ENCODE data around the gene NOTCH2. TPM values are rescaled to one million over a fixed set of nuclear protein-coding genes. Genes with fewer than 3 reads are reported as not detected.

The NOTCH2 gene
- total and polyA plus RNA-seq, 9 of the 15 experiments (the other 6 are each of a cell fraction or from before 2014, with no cell fraction given), result 0.04 to 1.2 (median 0.28) TPM; not detected in 1

DNA sequence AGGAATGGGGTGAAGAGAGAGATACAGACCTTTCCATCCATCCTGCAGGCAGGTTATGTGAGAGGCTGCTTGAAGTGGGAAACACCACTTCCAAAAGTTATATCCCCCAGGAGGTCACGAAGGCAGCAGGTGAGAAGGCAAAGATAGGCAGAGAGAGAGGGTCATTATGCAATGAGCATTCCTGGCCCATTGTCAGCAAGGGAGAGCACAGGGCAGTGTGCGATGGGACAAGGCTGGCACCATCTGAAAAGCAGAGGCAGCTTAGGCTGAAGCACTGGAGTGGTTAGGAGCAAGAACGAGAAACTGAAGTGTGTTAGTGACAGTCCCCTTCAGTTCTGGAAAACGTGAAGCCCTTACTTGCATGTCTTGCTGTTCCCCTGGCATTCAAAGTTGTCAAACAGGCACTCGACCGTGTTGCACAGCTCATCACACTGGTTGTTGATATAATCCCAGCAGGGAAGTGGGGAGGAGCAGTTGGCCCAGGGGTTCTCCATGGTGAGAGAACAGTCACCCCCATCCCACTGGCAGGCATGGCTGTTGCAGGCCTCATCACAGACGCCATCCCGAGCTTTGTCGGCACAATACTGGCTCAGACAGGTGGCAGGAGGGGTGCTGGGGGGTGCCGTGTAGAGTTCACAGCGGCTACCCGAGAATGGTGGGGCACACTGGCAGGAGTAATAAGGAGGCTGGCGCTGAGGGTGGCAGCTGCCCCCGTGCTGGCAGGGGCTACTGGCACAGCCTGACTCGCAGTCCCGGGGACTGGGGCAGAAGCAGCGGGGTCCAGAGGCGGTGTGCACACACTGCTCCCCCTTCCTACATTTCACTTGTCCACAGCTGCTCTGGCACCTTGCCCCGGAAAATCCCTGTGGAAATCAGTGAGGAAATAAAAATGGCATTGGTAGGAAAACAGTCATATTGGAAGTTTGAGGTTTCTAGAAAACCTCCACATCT lies 144.2 kb downstream of the NOTCH2 start:
- POLR2A ChIA-PET, result no interaction called here
- H3K36me3 ChIP-seq (ENCODE audit: control insufficient read depth, insufficient read depth, low read length), result no peaks in the 10 kb centered on the region
- H3K9ac ChIP-seq (ENCODE audit: insufficient read depth in 1 of 2, low read depth in 2 of 2, low read length in 2 of 2), result no peak overlapping the region
- H3K4me2 ChIP-seq (ENCODE audit: insufficient read depth, low read length), result no peak overlapping the region
- in situ Hi-C loops (cut with MboI) (no loop called here), intact Hi-C loops (cut with micrococcal nuclease) (loop anchor here (10.0 kb wide), 1 partner anchor 50 kb away; no protein-coding TSS in a partner anchor)
- no peak overlapping the region for H2AFZ ChIP-seq (ENCODE audit: low read depth, low read length)
- no peak overlapping the region for H3K27ac ChIP-seq (ENCODE audit: extremely low read depth, low read depth, low read length)
- peaks cover 0 to 5% of the 10 kb centered on the region in 2 experiments; a peak in 2 of 5 replicates for H3K4me1 ChIP-seq (replicated peaks in 1 of 2; ENCODE audit: control insufficient read depth in 2 of 2, insufficient read depth in 2 of 2, low read length in 2 of 2)
- DNase-seq (ENCODE audit: extremely low read depth in 1 of 4, low spot score in 3 of 4) (no peak), FAIRE-seq (no peak), ATAC-seq (no peak)
- WGBS (ENCODE audit: insufficient coverage, low coverage, missing lambda C conversion rate), result under 1% methylated on average over 19 of the region's 19 CpGs
- no peaks in the 10 kb centered on the region for H4K20me1 ChIP-seq (replicated peaks; ENCODE audit: control insufficient read depth, insufficient read depth, low read length)
- TF ChIP-seq ZBTB17 (CRISPR knock-in tag; IDR thresholded peaks at IDR 0.05) (no peak), RAD51 (IDR thresholded peaks at IDR 0.05; ENCODE audit: borderline replicate concordance, low read depth) (no peak), RCOR1 (IDR thresholded peaks at IDR 0.05; ENCODE audit: borderline replicate concordance in 1 of 2, low read depth in 2 of 2, low read length in 2 of 2) (no peak), MTA1 (IDR thresholded peaks at IDR 0.05; ENCODE audit: borderline replicate concordance) (no peak), ZNF124 (CRISPR knock-in tag; IDR thresholded peaks at IDR 0.05) (no peak), CC2D1A (IDR thresholded peaks at IDR 0.05) (no peak), U2AF1 (optimal IDR thresholded peaks at IDR 0.05; ENCODE audit: low read depth, low read length) (no peak), TCF7 (IDR thresholded peaks at IDR 0.05; ENCODE audit: borderline replicate concordance) (no peak), FOXP1 (CRISPR knock-in tag; IDR thresholded peaks at IDR 0.05) (no peak), ZKSCAN8 (CRISPR knock-in tag; IDR thresholded peaks at IDR 0.05) (no peak), ARID2 (IDR thresholded peaks at IDR 0.05) (no peak), STAT5A (IDR thresholded peaks at IDR 0.05; ENCODE audit: borderline replicate concordance, low read length) (no peak), ZNF224 (CRISPR knock-in tag; IDR thresholded peaks at IDR 0.05) (no peak)
- CTCF ChIA-PET (ENCODE audit: low intra/inter-chr PET ratio), result no interaction called here
- no TSS peak for BruUV-seq (replicated peaks)
- peaks cover 12 to 38% of the 10 kb centered on the region in 2 experiments for H3K27me3 ChIP-seq (ENCODE audit: control insufficient read depth in 2 of 2, insufficient read depth in 2 of 2, low read length in 2 of 2)
- H3K9me3 ChIP-seq (replicated peaks; ENCODE audit: control insufficient read depth, insufficient read depth, low read depth, low read length), result no peaks in the 10 kb centered on the region
- H3K9me1 ChIP-seq (ENCODE audit: control insufficient read depth, insufficient read depth, low read length), result no peaks in the 10 kb centered on the region
- no peak overlapping the region for H3K4me3 ChIP-seq
- H3K79me2 ChIP-seq (ENCODE audit: control insufficient read depth, insufficient read depth, low read length), result no peaks in the 10 kb centered on the region

Measured in K562 (cell line).